ENCODE measurements around the gene FARP1.

FARP1 gene

DNA sequence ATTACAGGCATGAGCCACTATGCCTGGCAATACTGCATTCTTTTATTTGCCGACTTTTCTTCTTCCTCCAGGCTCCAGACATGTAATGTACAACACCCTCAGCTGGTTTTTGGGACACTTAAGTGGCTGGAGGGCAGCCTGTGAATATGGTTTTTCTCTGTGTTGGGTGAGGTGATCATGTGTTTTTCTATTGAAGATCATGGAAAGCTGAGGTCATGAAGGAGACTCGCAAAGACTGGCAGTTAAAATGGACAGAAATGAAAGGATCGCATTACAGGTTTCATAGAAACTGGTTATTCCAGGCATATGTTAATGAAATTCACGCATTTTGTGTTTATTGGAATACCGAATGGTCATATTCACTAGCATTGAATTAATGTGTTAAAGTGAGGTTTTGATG lies 119.4 kb downstream of the FARP1 start:
- TF ChIP-seq, protein P1, sequence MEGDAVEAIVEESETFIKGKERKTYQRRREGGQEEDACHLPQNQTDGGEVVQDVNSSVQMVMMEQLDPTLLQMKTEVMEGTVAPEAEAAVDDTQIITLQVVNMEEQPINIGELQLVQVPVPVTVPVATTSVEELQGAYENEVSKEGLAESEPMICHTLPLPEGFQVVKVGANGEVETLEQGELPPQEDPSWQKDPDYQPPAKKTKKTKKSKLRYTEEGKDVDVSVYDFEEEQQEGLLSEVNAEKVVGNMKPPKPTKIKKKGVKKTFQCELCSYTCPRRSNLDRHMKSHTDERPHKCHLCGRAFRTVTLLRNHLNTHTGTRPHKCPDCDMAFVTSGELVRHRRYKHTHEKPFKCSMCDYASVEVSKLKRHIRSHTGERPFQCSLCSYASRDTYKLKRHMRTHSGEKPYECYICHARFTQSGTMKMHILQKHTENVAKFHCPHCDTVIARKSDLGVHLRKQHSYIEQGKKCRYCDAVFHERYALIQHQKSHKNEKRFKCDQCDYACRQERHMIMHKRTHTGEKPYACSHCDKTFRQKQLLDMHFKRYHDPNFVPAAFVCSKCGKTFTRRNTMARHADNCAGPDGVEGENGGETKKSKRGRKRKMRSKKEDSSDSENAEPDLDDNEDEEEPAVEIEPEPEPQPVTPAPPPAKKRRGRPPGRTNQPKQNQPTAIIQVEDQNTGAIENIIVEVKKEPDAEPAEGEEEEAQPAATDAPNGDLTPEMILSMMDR (IDR thresholded peaks at IDR 0.05; ENCODE audit: borderline replicate concordance, control extremely low read depth, extremely low read depth, insufficient read depth, missing control alignments): no peak
- in situ Hi-C loops (cut with MboI; ENCODE audit: low sequenced_read_pairs, unreplicated experiment): no loop called here
- DNase-seq (ENCODE audit: low spot score): no peak

DNA sequence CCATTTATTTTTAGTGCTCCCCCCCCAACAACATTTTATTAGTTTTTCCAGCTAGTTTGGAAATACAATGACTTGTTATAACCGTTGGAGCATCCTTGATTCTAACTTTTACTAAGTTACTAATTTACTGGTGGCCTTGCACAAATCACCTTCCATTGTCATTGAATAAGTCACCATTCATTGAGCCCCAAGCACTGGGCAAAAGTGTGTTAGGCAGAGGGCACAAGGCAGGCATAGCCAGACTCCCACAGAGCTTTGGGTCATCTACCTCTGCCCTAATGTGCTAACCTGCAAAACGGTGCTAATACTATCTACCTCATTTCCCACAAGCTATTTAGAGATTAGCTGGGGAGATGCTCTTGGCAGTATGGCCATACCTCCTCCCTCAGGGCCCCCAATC lies 120.9 kb downstream of the FARP1 start:
- TF ChIP-seq, protein P1 (IDR thresholded peaks at IDR 0.05; ENCODE audit: borderline replicate concordance, control extremely low read depth, extremely low read depth, insufficient read depth, missing control alignments): no peak
- DNase-seq (ENCODE audit: low spot score): no peak
- in situ Hi-C loops (cut with MboI; ENCODE audit: low sequenced_read_pairs, unreplicated experiment): no loop called here

DNA sequence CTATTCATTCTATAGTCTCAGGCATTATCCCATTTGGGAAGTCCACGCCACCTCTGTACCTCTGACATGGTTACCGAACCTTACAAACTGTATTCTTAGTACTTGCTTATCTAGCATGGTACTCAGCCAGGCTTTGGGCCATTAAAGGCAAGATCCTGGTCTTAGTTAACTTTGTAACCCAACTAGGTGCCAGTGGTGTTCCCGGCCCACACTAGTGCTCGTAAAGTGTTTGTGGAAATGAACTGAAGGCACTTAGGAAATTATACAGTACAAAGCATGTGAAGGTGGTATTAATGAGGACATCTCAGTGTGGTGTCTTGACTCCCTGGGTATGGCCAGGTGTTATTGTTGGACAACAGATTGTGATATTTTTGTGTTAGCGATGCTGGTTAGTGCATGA lies 122.0 kb downstream of the FARP1 start:
- TF ChIP-seq, protein P1 (IDR thresholded peaks at IDR 0.05; ENCODE audit: borderline replicate concordance, control extremely low read depth, extremely low read depth, insufficient read depth, missing control alignments): no peak
- in situ Hi-C loops (cut with MboI; ENCODE audit: low sequenced_read_pairs, unreplicated experiment): no loop called here
- DNase-seq (ENCODE audit: low spot score): no peak

DNA sequence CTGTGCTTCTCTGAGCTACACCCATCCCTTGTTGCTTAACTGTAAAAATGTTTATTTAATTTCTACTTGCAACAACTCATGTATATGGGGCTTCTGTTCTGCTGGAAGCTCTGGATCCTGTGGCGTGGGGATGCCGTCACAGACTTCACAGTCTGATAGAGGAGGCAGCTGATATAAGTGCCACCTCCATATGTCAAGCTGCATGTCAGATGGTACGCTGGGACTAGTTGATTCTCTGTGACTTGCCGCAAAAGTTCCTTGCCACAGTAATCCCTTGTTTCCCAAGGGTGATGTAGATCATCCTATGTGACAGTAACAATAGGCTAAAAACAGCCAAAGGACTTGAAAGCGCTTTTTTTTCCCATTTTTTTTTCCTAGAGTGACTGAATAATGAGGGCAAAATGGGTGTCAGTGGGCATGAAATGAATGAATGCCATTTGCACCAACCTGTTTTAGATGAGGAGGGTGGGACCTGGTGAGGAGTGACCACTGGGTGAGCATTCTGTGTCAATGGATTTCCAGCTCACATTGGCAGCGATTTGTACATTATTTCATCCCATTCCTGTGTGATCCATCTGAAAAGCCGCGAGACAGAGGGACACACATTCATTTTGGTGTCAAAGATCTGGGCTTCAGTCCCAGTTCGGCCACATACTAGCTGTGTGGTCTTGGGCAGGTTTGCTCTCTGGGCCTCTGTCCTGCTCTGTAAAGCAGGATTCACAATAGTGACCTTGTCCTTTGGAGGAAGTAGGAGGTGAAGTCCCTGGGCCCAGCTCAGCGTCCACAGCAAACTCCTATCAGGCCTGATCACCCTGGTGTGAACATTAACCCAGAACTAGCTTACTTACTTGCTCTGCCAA lies 123.0 kb downstream of the FARP1 start:
- TF ChIP-seq, protein P1 (IDR thresholded peaks at IDR 0.05; ENCODE audit: borderline replicate concordance, control extremely low read depth, extremely low read depth, insufficient read depth, missing control alignments): no peak
- no peak for DNase-seq (ENCODE audit: low spot score)
- in situ Hi-C loops (cut with MboI; ENCODE audit: low sequenced_read_pairs, unreplicated experiment): no loop called here

DNA sequence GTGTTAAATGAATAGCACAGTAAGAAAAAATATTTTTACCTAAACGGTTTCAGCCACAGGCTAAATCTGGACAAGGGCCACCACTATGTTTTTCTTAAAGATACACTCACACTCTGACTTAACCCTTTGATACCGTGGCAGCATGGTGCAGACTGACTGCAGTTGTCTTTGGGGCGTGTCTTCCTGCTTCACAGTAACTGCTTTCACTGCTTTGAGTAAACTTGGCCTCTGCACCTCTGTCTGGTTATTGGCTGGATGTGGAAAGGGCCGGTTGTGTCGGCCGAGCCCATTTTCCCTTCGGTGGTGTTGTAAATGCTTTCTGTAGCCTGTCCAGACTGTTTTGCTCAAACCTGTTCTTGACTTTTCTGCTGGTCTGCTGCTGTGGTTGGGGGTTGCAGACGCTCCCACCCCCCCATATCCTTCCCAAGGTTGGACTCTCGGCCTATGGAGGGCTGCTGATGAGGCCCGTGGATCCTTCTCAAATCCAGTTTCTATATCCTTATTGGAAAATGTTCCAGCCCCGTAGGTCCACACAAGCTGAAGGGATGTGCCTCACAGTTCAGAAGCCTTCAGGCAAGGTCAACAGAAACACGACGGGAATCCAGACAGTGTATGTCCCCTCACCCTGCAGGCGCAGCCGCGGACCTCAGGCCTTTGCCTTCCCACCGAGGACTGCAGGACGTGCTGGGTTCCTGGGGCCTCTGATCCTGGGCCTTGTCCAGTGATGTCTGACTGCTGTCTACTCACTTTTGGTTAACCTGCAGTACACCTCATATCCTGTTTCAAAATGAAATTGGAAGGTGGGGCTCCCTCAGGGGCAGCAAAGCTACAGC lies 124.4 kb downstream of the FARP1 start:
- TF ChIP-seq, protein P1 (IDR thresholded peaks at IDR 0.05; ENCODE audit: borderline replicate concordance, control extremely low read depth, extremely low read depth, insufficient read depth, missing control alignments): no peak
- DNase-seq (ENCODE audit: low spot score): peak; percentile 37
- in situ Hi-C loops (cut with MboI; ENCODE audit: low sequenced_read_pairs, unreplicated experiment): no loop called here

DNA sequence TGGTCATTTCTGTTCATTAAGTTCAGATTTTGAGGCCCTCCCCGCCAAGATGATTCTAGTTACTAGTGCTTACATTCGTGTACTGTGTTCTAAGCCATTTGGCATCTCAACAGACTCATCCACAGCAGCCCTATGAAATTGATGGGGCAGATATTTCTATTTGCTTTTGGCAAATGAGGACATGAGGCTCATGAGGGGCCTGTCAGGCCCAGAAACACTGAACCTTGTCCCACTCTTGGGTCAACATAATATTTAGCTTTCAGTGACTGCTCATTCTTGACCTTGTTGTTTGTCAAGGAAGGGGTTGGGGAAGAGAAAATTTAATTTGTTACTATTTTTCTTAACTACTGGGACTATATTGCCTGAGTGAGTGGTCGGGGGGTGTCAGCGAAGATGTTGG lies 126.5 kb downstream of the FARP1 start:
- in situ Hi-C loops (cut with MboI; ENCODE audit: low sequenced_read_pairs, unreplicated experiment): no loop called here
- TF ChIP-seq, protein P1 (IDR thresholded peaks at IDR 0.05; ENCODE audit: borderline replicate concordance, control extremely low read depth, extremely low read depth, insufficient read depth, missing control alignments): no peak
- no peak for DNase-seq (ENCODE audit: low spot score)
